CD8-positive, alpha-beta memory T cell (primary cell): ENCODE results near the gene DOCK9. TPM values are rescaled to one million over a fixed set of nuclear protein-coding genes. Genes with fewer than 3 reads are reported as not detected.

ENCODE experiments used
- CTCF ChIA-PET: fragments of 350-600 bp; sonication (Branson Sonifier 250); formaldehyde crosslinking; loops from one replicate; lab custom pipeline; 2021; ENCODE audit warnings: antibody characterized with exemption; lab: Charles Lee
- POLR2A ChIA-PET: fragments of 350-600 bp; sonication (Branson Sonifier 250); formaldehyde crosslinking; loops from one replicate; lab custom pipeline; 2021; ENCODE audit warnings: antibody characterized with exemption; lab: Charles Lee
- DNase-seq, 5 donors: peaks; one replicate each; pipeline versions ENCODE4 v3.0.0 to v3.0.0-alpha.2; 2020 to 2022; ENCODE audit warnings: mixed read lengths in 1 of 5
- H3K27ac ChIP-seq: one replicate; pipeline ENCODE4 v1.7.0; 2013; ENCODE audit warnings: low read depth, mild to moderate bottlenecking, low read length, moderate library complexity
- H3K27me3 ChIP-seq: 2 replicates; pipeline ENCODE4 v1.7.0; 2013; ENCODE audit warnings: low read length, mild to moderate bottlenecking; ENCODE audit not compliant: insufficient read depth, poor library complexity, severe bottlenecking
- H3K36me3 ChIP-seq: 2 replicates; pipeline ENCODE4 v1.7.0; 2013; ENCODE audit warnings: mild to moderate bottlenecking, low read length, moderate library complexity; ENCODE audit not compliant: insufficient read depth
- H3K4me1 ChIP-seq: 2 replicates; pipeline ENCODE4 v1.7.0; 2013; ENCODE audit warnings: mild to moderate bottlenecking, low read length, moderate library complexity; ENCODE audit not compliant: insufficient read depth
- H3K4me3 ChIP-seq: 2 replicates; pipeline ENCODE4 v1.7.0; 2013; ENCODE audit warnings: mild to moderate bottlenecking, low read length
- H3K9me3 ChIP-seq: 2 replicates; pipeline ENCODE4 v1.7.0; 2013; ENCODE audit warnings: mild to moderate bottlenecking, low read length
- H3K27ac Mint-ChIP-seq, 8 donors: one replicate each; pipeline ENCODE4 v1.8.0; 2020 to 2021; ENCODE audit warnings: mixed read lengths in 8 of 8, mild to moderate bottlenecking in 6 of 8, inconsistent platforms in 3 of 8, moderate library complexity in 3 of 8
- H3K27me3 Mint-ChIP-seq, 2 donors: one replicate each; pipeline ENCODE4 v1.8.0; 2020 to 2021; ENCODE audit warnings: mixed read lengths in 2 of 2, mild to moderate bottlenecking in 1 of 2, moderate library complexity in 1 of 2
- H3K36me3 Mint-ChIP-seq, 3 donors: one replicate each; pipeline ENCODE4 v1.8.0; 2020 to 2021; ENCODE audit warnings: mixed read lengths in 3 of 3, inconsistent platforms in 1 of 3, mild to moderate bottlenecking in 1 of 3
- H3K4me1 Mint-ChIP-seq, 3 donors: one replicate each; pipeline ENCODE4 v1.8.0; 2020 to 2021; ENCODE audit warnings: mixed read lengths in 3 of 3, inconsistent platforms in 1 of 3, mild to moderate bottlenecking in 1 of 3
- H3K4me3 Mint-ChIP-seq, 7 donors: one replicate each; pipeline ENCODE4 v1.8.0; 2020 to 2021; ENCODE audit warnings: mixed read lengths in 7 of 7, mild to moderate bottlenecking in 6 of 7, moderate library complexity in 4 of 7, inconsistent platforms in 2 of 7
- H3K9me3 Mint-ChIP-seq, 5 donors: one replicate each; pipeline ENCODE4 v1.8.0; 2020 to 2022; ENCODE audit warnings: mixed read lengths in 5 of 5, mild to moderate bottlenecking in 3 of 5, moderate library complexity in 2 of 5, inconsistent platforms in 1 of 5
- polyA plus RNA-seq: library from polyadenylated mRNA; unstranded; fragments of 300-500 nt; fragmentation: Illumina TruSeq; gene quantifications from one replicate; pipeline ENCODE4 v1.2.3, GENCODE V29; 2021
- total RNA-seq, 2 experiments: library from RNA; stranded (reverse); gene quantifications; one replicate each; pipeline ENCODE4 v1.2.3, GENCODE V29; 2021

Gene DOCK9
- total and polyA plus RNA-seq, 3 experiments from 2014 or later = 23.9 to 38.9 (median 35.4) TPM

DNA sequence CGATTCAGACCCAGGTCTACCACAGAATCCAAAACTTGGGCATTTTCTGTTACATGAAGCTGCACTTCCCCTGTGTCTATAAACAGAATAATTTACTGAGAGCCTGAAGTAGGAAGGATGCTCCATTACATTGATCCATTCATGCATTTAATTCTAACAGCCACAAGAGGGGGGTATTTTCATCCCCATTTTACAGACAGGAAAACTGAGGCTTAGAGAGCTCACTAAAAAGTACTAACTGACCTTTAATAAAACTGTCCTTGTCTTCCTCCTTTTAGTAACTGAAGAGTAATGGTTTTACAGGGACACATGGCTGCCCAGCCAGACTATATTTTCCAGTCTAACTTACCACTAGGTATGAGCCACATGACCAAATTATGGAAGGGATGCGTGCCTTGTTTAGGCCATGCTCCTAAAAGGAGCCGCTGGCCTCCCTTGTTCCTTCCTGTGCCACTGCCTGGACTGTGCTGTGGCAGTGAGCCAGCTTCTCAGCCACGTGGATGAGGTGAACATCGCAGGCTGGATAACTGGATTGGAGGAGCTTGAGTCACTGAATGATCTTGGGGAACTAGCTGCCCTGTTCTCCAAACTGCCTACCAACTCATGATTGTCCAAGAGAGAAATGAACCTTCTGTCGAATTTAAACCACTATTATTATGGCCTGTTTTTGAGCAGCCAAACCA lies 108.3 kb downstream of the DOCK9 start:
- CTCF ChIA-PET = interaction anchor here (1.2 to 1.7 kb wide), 2 partner anchors 9 to 394 kb away, joined by 3 to 4 read pairs; no protein-coding TSS in a partner anchor
- Histone ChIP-seq H3K4me1 (no peaks in the 10 kb centered on the region), H3K27me3 (no peaks in the 10 kb centered on the region), H3K9me3 (no peaks in the 10 kb centered on the region), H3K36me3 (peaks cover 35% of the 10 kb centered on the region), H3K27ac (no peak overlapping the region), H3K4me3 (no peak overlapping the region)
- Mint-ChIP-seq H3K36me3 (peaks cover 33 to 98% (median 48%) of the 10 kb centered on the region in 3 donors), H3K9me3 (peaks cover 0 to 4% (median 2%) of the 10 kb centered on the region in 5 donors), H3K4me3 (no peak overlapping the region), H3K27ac (peak overlapping the region in 3 of 8 donors; percentile 12 to 77 (median 71)), H3K4me1 (peaks cover 5 to 14% (median 9%) of the 10 kb centered on the region in 3 donors), H3K27me3 (no peaks in the 10 kb centered on the region)
- POLR2A ChIA-PET = no interaction called here
- DNase-seq = no peak

DNA sequence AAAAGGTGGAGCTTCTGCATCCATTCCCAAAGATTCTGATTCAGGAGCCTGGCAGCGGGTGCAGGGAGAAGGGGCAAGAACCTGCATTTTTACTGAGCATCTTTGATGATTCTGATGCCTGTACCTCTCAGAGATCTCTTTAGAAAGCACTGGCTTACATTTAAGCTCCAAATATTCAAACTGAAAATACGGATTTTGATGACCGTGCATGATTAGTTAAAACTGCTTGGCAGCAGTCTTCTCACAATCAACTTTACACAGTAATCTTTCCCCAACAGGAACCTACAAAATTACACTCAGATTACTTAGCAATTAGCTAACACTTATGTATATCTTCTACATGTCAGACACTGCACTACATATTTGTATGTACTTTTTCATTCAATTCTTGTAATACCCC lies 108.9 kb downstream of the DOCK9 start:
- POLR2A ChIA-PET = no interaction called here
- peaks cover 32 to 98% (median 45%) of the 10 kb centered on the region in 3 donors for H3K36me3 Mint-ChIP-seq
- peaks cover 5 to 14% (median 9%) of the 10 kb centered on the region in 3 donors for H3K4me1 Mint-ChIP-seq

DNA sequence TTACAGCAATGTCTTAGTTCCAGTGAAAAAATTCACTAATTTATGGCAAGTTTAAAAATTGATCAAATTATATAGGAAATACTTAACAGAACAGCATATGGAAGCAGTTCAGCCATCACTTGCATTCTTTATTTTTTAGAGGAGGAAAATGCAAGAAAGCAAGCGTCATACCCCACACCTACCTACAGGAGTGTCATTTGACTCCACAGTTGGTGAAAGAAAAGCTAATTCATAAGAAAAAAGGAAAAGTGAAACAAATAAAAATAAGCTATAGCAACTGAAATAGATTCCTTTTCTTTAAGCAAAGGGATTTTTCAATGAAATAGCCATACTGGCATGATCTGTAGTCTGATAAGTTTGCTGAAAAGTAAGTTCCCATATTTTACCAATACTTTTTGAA lies 111.0 kb downstream of the DOCK9 start:
- no peaks in the 10 kb centered on the region for H3K4me1 ChIP-seq
- H3K4me1 Mint-ChIP-seq = peaks cover 5 to 14% (median 9%) of the 10 kb centered on the region in 3 donors
- CTCF ChIA-PET = no interaction called here
- no peak for DNase-seq
- H3K27ac ChIP-seq = no peak overlapping the region
- no peak overlapping the region for H3K4me3 Mint-ChIP-seq
- no peaks in the 10 kb centered on the region for H3K9me3 ChIP-seq
- POLR2A ChIA-PET = no interaction called here
- no peaks in the 10 kb centered on the region for H3K27me3 Mint-ChIP-seq
- H3K36me3 ChIP-seq = peaks cover 35% of the 10 kb centered on the region
- H3K4me3 ChIP-seq = no peak overlapping the region
- H3K36me3 Mint-ChIP-seq = peaks cover 24 to 95% (median 24%) of the 10 kb centered on the region in 3 donors
- H3K27ac Mint-ChIP-seq = peak overlapping the region in 1 of 8 donors; percentile 14
- H3K27me3 ChIP-seq = no peaks in the 10 kb centered on the region
- no peaks in the 10 kb centered on the region for H3K9me3 Mint-ChIP-seq

More for the DNA sequence above, 108.9 kb downstream of the DOCK9 start:
- Histone ChIP-seq H3K27ac (no peak overlapping the region), H3K9me3 (no peaks in the 10 kb centered on the region), H3K36me3 (peaks cover 35% of the 10 kb centered on the region), H3K27me3 (no peaks in the 10 kb centered on the region), H3K4me1 (no peaks in the 10 kb centered on the region), H3K4me3 (no peak overlapping the region)
- no peak for DNase-seq
- Mint-ChIP-seq H3K9me3 (peaks cover 0 to 3% (median 2%) of the 10 kb centered on the region in 5 donors), H3K4me3 (no peak overlapping the region), H3K27me3 (no peaks in the 10 kb centered on the region), H3K27ac (peak overlapping the region in 1 of 8 donors; percentile 27)
- CTCF ChIA-PET = interaction anchor here (1.2 to 1.7 kb wide), 2 partner anchors 10 to 395 kb away, joined by 3 to 4 read pairs; no protein-coding TSS in a partner anchor

DNA sequence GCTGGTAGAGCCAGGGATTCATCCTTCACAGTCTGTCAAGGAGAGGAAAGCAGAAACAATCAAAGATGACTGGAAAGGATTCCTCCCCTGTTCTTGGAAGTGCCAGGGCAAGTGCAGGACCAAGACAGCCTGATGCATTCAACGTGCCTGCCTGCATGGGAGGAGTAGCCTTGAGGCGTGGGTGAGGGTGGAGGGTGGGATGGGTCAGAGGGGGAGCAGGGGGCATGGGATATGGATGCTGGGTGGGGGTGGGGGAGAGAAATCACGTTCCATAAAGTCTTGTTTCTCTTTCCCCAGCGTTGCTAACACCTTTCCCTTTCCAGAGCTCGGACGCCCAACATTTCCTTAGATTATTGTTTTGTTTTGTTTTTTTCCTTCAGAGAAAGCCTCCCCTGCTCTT lies 117.4 kb downstream of the DOCK9 start:
- no peaks in the 10 kb centered on the region for H3K9me3 ChIP-seq
- no peaks in the 10 kb centered on the region for H3K4me1 Mint-ChIP-seq
- no peak overlapping the region for H3K4me3 Mint-ChIP-seq
- H3K36me3 ChIP-seq = peaks cover 42% of the 10 kb centered on the region
- peaks cover 29 to 93% (median 40%) of the 10 kb centered on the region in 3 donors for H3K36me3 Mint-ChIP-seq
- H3K4me3 ChIP-seq = no peak overlapping the region
- no peaks in the 10 kb centered on the region for H3K9me3 Mint-ChIP-seq
- H3K4me1 ChIP-seq = no peaks in the 10 kb centered on the region
- no peak overlapping the region for H3K27ac Mint-ChIP-seq
- no peak overlapping the region for H3K27ac ChIP-seq
- POLR2A ChIA-PET = no interaction called here
- no peak for DNase-seq
- no peaks in the 10 kb centered on the region for H3K27me3 ChIP-seq
- CTCF ChIA-PET = no interaction called here
- H3K27me3 Mint-ChIP-seq = peaks cover 0 to 1% of the 10 kb centered on the region in 2 donors

DNA sequence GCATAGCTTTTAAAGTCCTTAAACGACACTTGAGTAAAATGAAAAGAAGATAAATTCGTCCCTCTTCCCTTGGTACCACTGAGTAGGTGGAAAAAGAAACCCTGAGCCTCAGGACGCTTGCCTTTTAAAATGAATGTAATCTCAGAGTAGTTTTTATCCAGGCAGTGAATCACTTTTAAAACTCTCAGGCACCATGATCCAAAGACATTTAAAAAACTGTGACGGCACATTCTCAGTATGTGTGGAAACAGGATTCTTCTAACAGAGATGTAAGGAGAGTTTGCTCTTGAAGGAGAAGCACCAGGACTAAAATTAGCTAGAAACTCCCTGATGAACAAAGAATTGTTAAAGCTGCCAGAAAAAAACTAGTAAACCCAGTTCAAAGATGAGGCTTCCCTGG lies 119.7 kb downstream of the DOCK9 start:
- H3K27me3 Mint-ChIP-seq = peaks cover 0 to 1% of the 10 kb centered on the region in 2 donors
- Histone ChIP-seq H3K36me3 (peaks cover 47% of the 10 kb centered on the region), H3K4me1 (no peaks in the 10 kb centered on the region), H3K27ac (no peak overlapping the region), H3K27me3 (no peaks in the 10 kb centered on the region), H3K4me3 (no peak overlapping the region), H3K9me3 (no peaks in the 10 kb centered on the region)
- CTCF ChIA-PET = no interaction called here
- POLR2A ChIA-PET = interaction anchor here (0.6 kb wide), 1 partner anchor 27 kb away, joined by 3 read pairs; no protein-coding TSS in a partner anchor
- no peaks in the 10 kb centered on the region for H3K4me1 Mint-ChIP-seq
- H3K27ac Mint-ChIP-seq = no peak overlapping the region
- no peak for DNase-seq
- H3K9me3 Mint-ChIP-seq = no peaks in the 10 kb centered on the region
- H3K4me3 Mint-ChIP-seq = no peak overlapping the region
- H3K36me3 Mint-ChIP-seq = peaks cover 21 to 94% (median 42%) of the 10 kb centered on the region in 3 donors

DNA sequence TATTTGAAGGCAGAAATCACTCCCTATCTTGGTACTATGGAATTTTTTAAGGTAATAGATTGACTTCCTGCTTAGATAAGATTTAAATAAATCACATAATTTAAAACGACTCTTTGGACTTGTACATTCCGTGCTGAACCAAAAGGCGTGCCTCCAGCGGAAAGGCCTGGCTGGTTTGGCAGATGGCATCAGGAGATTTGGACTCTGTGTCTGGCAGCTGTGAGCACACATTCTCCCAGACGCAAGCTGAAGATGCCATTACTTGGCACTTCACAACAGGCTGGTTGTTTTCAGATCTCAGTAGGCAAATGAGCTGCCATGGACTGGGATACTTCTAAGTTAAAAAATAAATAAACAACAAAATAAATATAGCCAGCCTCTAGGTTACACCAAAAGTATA lies 120.9 kb downstream of the DOCK9 start:
- H3K27me3 ChIP-seq = no peaks in the 10 kb centered on the region
- no peaks in the 10 kb centered on the region for H3K9me3 Mint-ChIP-seq

DNA sequence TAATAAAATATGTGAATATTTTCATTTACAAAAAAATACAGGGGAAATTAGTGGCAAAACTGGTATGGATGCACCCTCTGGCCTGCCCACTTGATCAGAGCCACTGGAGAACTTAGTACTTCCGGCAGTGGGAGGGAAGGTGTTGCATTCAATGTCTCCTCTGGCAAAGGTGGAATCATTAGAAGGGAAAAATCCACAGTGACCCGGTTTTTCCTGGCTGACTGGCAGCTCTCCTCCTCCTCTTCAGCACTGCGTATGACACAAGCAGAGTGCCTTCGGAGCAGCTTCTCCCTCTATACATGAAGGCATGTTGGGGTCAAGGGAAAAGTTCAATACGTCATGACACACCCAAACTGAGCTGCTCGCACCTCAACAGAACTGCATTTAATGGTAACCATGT lies 123.4 kb downstream of the DOCK9 start:
- ChIA-PET CTCF (interaction anchor here (0.8 kb wide), 1 partner anchor 12 kb away, joined by 3 read pairs; no protein-coding TSS in a partner anchor), POLR2A (no interaction called here)
- H3K4me1 Mint-ChIP-seq = peaks cover 0 to 1% (median 0%) of the 10 kb centered on the region in 3 donors
- H3K4me3 Mint-ChIP-seq = no peak overlapping the region
- H3K9me3 Mint-ChIP-seq = no peaks in the 10 kb centered on the region
- no peak overlapping the region for H3K4me3 ChIP-seq
- H3K4me1 ChIP-seq = no peaks in the 10 kb centered on the region
- H3K36me3 ChIP-seq = peaks cover 43% of the 10 kb centered on the region
- no peak overlapping the region for H3K27ac Mint-ChIP-seq
- peaks cover 9 to 85% (median 32%) of the 10 kb centered on the region in 3 donors for H3K36me3 Mint-ChIP-seq
- H3K9me3 ChIP-seq = no peaks in the 10 kb centered on the region
- no peak for DNase-seq
- H3K27me3 Mint-ChIP-seq = peaks cover 0 to 4% of the 10 kb centered on the region in 2 donors
- no peaks in the 10 kb centered on the region for H3K27me3 ChIP-seq
- H3K27ac ChIP-seq = no peak overlapping the region

More for the DNA sequence above, 120.9 kb downstream of the DOCK9 start:
- ChIA-PET POLR2A (no interaction called here), CTCF (no interaction called here)
- H3K27ac ChIP-seq = no peak overlapping the region
- H3K4me3 ChIP-seq = no peak overlapping the region
- H3K4me1 Mint-ChIP-seq = no peaks in the 10 kb centered on the region
- peaks cover 0 to 1% of the 10 kb centered on the region in 2 donors for H3K27me3 Mint-ChIP-seq
- DNase-seq = no peak
- no peaks in the 10 kb centered on the region for H3K4me1 ChIP-seq
- H3K9me3 ChIP-seq = no peaks in the 10 kb centered on the region
- no peak overlapping the region for H3K4me3 Mint-ChIP-seq
- H3K27ac Mint-ChIP-seq = no peak overlapping the region
- peaks cover 21 to 93% (median 36%) of the 10 kb centered on the region in 3 donors for H3K36me3 Mint-ChIP-seq
- H3K36me3 ChIP-seq = peaks cover 52% of the 10 kb centered on the region

DNA sequence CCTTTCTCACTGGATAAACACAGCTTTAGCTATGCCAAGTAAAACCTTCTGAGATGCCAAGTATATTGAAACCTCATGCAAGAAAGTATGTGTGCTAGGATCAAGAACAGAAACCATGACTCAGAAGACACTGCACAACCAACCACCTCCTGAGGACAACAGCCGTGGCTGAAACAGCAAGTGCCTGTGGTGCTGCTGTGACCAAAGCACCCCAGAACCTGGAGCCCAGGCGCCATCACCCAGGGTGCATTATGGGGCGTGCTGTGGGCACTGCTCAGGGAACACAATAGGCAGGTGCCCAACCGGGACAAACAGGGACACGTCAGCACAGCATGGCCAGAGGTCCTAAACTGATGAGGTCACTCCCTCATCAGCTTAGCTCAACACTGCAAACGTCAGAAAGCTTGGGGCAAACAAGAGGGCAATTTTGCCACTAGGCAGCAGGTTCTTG lies 124.1 kb downstream of the DOCK9 start:
- peaks cover 43% of the 10 kb centered on the region for H3K36me3 ChIP-seq
- peaks cover 0 to 4% of the 10 kb centered on the region in 2 donors for H3K27me3 Mint-ChIP-seq

More for the DNA sequence above, 124.1 kb downstream of the DOCK9 start:
- Mint-ChIP-seq H3K27ac (peak overlapping the region in 3 of 8 donors; percentile 10 to 63 (median 52)), H3K4me1 (peaks cover 0 to 1% (median 0%) of the 10 kb centered on the region in 3 donors), H3K36me3 (peaks cover 9 to 80% (median 27%) of the 10 kb centered on the region in 3 donors), H3K4me3 (no peak overlapping the region), H3K9me3 (no peaks in the 10 kb centered on the region)
- Histone ChIP-seq H3K4me3 (no peak overlapping the region), H3K27ac (no peak overlapping the region), H3K27me3 (no peaks in the 10 kb centered on the region), H3K4me1 (no peaks in the 10 kb centered on the region), H3K9me3 (no peaks in the 10 kb centered on the region)
- ChIA-PET POLR2A (no interaction called here), CTCF (interaction anchor here (0.8 kb wide), 1 partner anchor 11 kb away, joined by 3 read pairs; no protein-coding TSS in a partner anchor)
- no peak for DNase-seq
